GM12878 (cell line): Measurements from ENCODE around the gene CUL4A. TPM values are rescaled to one million over a fixed set of nuclear protein-coding genes. Genes with fewer than 3 reads are reported as not detected.

Source experiments
- ATAC-seq: fragments of 200-7000 bp; cut with Tn5 transposase; 3 replicates; pipeline ENCODE4 v1.9.1; 2020; ENCODE audit warnings: mild to moderate bottlenecking, moderate library complexity
- BruUV-seq: library from RNA; stranded (reverse); fragments of 400-500 nt; replicated peaks from 2 replicates; lab custom pipeline; 2021; lab: Mats Ljungman, UMichigan
- CTCF ChIA-PET: fragments of 300-600 bp; sonication (Branson Sonifier 250); formaldehyde crosslinking; extraction: SDS; loops from one replicate; lab custom pipeline; 2021; ENCODE audit warnings: inconsistent platforms; lab: Yijun Ruan, JAX
- POLR2A ChIA-PET: fragments of 350-600 bp; formaldehyde crosslinking; extraction: SDS; loops from one replicate; lab custom pipeline; 2021; ENCODE audit warnings: inconsistent platforms; lab: Charles Lee
- RAD21 ChIA-PET: fragments of 300-600 bp; sonication (Branson Sonifier 250); formaldehyde crosslinking; loops from one replicate; lab custom pipeline; 2023; ENCODE audit warnings: antibody characterized with exemption; ENCODE audit not compliant: unreplicated experiment; lab: Charles Lee
- SMC1A ChIA-PET: fragments of 300-600 bp; sonication (Branson Sonifier 250); formaldehyde crosslinking; loops from one replicate; lab custom pipeline; 2023; ENCODE audit not compliant: unreplicated experiment, uncharacterized antibody; lab: Charles Lee
- DNase-seq: peaks from one replicate; pipeline ENCODE4 v3.0.0-alpha.2; 2011; ENCODE audit warnings: low read depth, low spot score
- FAIRE-seq: peaks from 3 replicates; lab custom pipeline; 2011; peaks lifted over from hg19 to GRCh38; lab: Jason Lieb, UNC
- H2AFZ ChIP-seq: 2 replicates; pipeline ENCODE4 v1.6.0; 2011; ENCODE audit warnings: low read depth, low read length, control low read depth; ENCODE audit not compliant: control insufficient read depth
- H3K27ac ChIP-seq: 2 replicates; pipeline ENCODE4 v1.5.1; 2011; ENCODE audit warnings: control low read depth; ENCODE audit not compliant: control insufficient read depth, insufficient read depth
- H3K27me3 ChIP-seq, 2 experiments: replicated peaks in 1 of 2; 2 replicates each; pipeline versions ENCODE4 v1.6.0 to v1.6.1; 2011; ENCODE audit warnings: low read length in 1 of 2; ENCODE audit not compliant: control insufficient read depth in 2 of 2, insufficient read depth in 2 of 2
- H3K36me3 ChIP-seq, 2 experiments: 2 replicates each; pipeline ENCODE4 v1.5.1; 2011; ENCODE audit warnings: low read length in 1 of 2; ENCODE audit not compliant: control insufficient read depth in 2 of 2, insufficient read depth in 2 of 2
- H3K4me1 ChIP-seq: 2 replicates; pipeline ENCODE4 v1.6.1; 2011; ENCODE audit warnings: mild to moderate bottlenecking, low read length, moderate library complexity, mixed read lengths; ENCODE audit not compliant: control insufficient read depth, insufficient read depth
- H3K4me2 ChIP-seq: 2 replicates; pipeline ENCODE4 v1.6.0; 2011; ENCODE audit warnings: control low read depth; ENCODE audit not compliant: control insufficient read depth, insufficient read depth
- H3K4me3 ChIP-seq: fragments of 200-600 bp; sonication (generic); 2 replicates; pipeline ENCODE4 v1.5.1; 2016
- H3K79me2 ChIP-seq: 2 replicates; pipeline ENCODE4 v1.6.0; 2011; ENCODE audit warnings: low read length; ENCODE audit not compliant: control insufficient read depth, insufficient read depth
- H3K9ac ChIP-seq: 2 replicates; pipeline ENCODE4 v1.8.0; 2011; ENCODE audit warnings: low read length, control low read depth, mixed read lengths; ENCODE audit not compliant: control insufficient read depth, insufficient read depth
- H3K9me3 ChIP-seq: replicated peaks from 3 replicates; pipeline ENCODE4 v1.5.1; 2011; ENCODE audit warnings: mild to moderate bottlenecking, low read length; ENCODE audit not compliant: control insufficient read depth, insufficient read depth
- H4K20me1 ChIP-seq: 2 replicates; pipeline ENCODE4 v1.6.0; 2011; ENCODE audit not compliant: control insufficient read depth, insufficient read depth
- BMI1 ChIP-seq: fragments of 450-650 bp; IDR thresholded peaks from 2 replicates; pipeline ENCODE4 v1.6.1; 2016; ENCODE audit warnings: mild to moderate bottlenecking, moderate library complexity, borderline replicate concordance
- CEBPZ ChIP-seq: fragments of 150-350 bp; IDR thresholded peaks from 2 replicates; pipeline ENCODE4 v1.6.1; 2016; ENCODE audit warnings: low read depth, low read length
- E4F1 ChIP-seq: fragments of 450-650 bp; IDR thresholded peaks from 2 replicates; pipeline ENCODE4 v1.6.1; 2018; ENCODE audit warnings: borderline replicate concordance, mild to moderate bottlenecking; ENCODE audit not compliant: partially characterized antibody
- FOXK2 ChIP-seq: fragments of 450-650 bp; IDR thresholded peaks from 2 replicates; pipeline ENCODE4 v1.6.1; 2017; ENCODE audit warnings: mild to moderate bottlenecking, moderate library complexity
- IKZF1 ChIP-seq: fragments of 450-650 bp; conservative IDR thresholded peaks from 2 replicates; pipeline ENCODE4 v1.6.1; 2017; ENCODE audit warnings: antibody characterized with exemption, mild to moderate bottlenecking
- MLLT1 ChIP-seq: fragments of 450-650 bp; IDR thresholded peaks from 2 replicates; pipeline ENCODE4 v1.6.1; 2016; ENCODE audit warnings: mild to moderate bottlenecking
- NFYB ChIP-seq: IDR thresholded peaks from 2 replicates; pipeline ENCODE4 v1.6.1; 2011; ENCODE audit warnings: low read depth, mild to moderate bottlenecking, low read length, improper control_type of control experiment, moderate library complexity; ENCODE audit not compliant: insufficient read depth
- PML ChIP-seq: IDR thresholded peaks from 2 replicates; pipeline ENCODE4 v1.6.1; 2012; ENCODE audit warnings: low read length, inconsistent platforms
- RAD21 ChIP-seq: IDR thresholded peaks from 2 replicates; pipeline ENCODE4 v1.6.1; 2011; ENCODE audit warnings: mild to moderate bottlenecking, low read depth, low read length, moderate library complexity; ENCODE audit not compliant: insufficient read depth
- RBBP5 ChIP-seq: fragments of 200-600 bp; sonication (generic); conservative IDR thresholded peaks from 2 replicates; pipeline ENCODE4 v1.6.1; 2016
- RFX5 ChIP-seq: IDR thresholded peaks from 2 replicates; pipeline ENCODE4 v1.6.1; 2011; ENCODE audit warnings: low read depth, low read length, improper control_type of control experiment
- SPI1 ChIP-seq: IDR thresholded peaks from 2 replicates; pipeline ENCODE4 v1.6.1; 2011; ENCODE audit warnings: low read depth, mild to moderate bottlenecking, low read length, moderate library complexity, borderline replicate concordance; ENCODE audit not compliant: insufficient read depth
- SREBF1 ChIP-seq: IDR thresholded peaks from 2 replicates; pipeline ENCODE4 v1.6.1; 2012; ENCODE audit warnings: mild to moderate bottlenecking, low read length
- TARDBP ChIP-seq: IDR thresholded peaks from 2 replicates; pipeline ENCODE4 v1.6.1; 2016; ENCODE audit warnings: borderline replicate concordance
- YY1 ChIP-seq: IDR thresholded peaks from 2 replicates; pipeline ENCODE4 v1.6.1; 2011; ENCODE audit warnings: low read depth, mild to moderate bottlenecking, low read length
- WGBS: methylation state at CpG from one replicate; pipeline ENCODE4 v1.1.6; 2016; ENCODE audit warnings: low lambda C conversion rate; ENCODE audit not compliant: insufficient replicate concordance, insufficient coverage; ENCODE audit errors: missing lambda C conversion rate; 5-methylcytosine and 5-hydroxymethylcytosine counted together
- in situ Hi-C: fragments of 300-500 bp; cut with MboI; formaldehyde crosslinking; loops from 9 replicates; pipeline ENCODE4 v1.14.3; 2018; ENCODE audit warnings: mixed read lengths
- intact Hi-C: fragments of 100-400 bp; cut with micrococcal nuclease; formaldehyde crosslinking; loops from one replicate; pipeline ENCODE4 v1.14.2; 2022; ENCODE audit not compliant: unreplicated experiment
- polyA plus RNA-seq, 11 experiments: library from polyadenylated mRNA; depleted of rRNA in 4 of 11; unstranded in 6 of 11; stranded (reverse) in 5 of 11; fragments of >200 nt; fragmentation: Nextera tagmentation in 4 of 11; fragmentation: Illumina TruSeq in 1 of 11; extraction: Ambion mirVana in 4 of 11; extraction: Trizol in 1 of 11; gene quantifications; 1 replicate in 1 of 11; 2 replicates in 10 of 11; pipeline versions ENCODE4 v1.2.1 to v1.2.3, GENCODE V29; 2011 to 2016; ENCODE audit warnings: inconsistent platforms in 2 of 11, missing spikeins in 2 of 11, low read depth in 1 of 11
- total RNA-seq, 4 experiments: library from RNA; depleted of rRNA in 3 of 4; stranded (reverse); fragments of >200 nt in 3 of 4; fragmentation: Illumina TruSeq in 1 of 4; extraction: Trizol in 1 of 4; gene quantifications; 2 replicates each; pipeline versions ENCODE4 v1.2.1 to v1.2.3, GENCODE V29; 2013 to 2021

CUL4A gene
- total and polyA plus RNA-seq, 10 of the 15 experiments (the other 5 are each of a cell fraction or from before 2014, with no cell fraction given): 19.7 to 74.3 (median 55.6) TPM

- H3K27ac ChIP-seq: no peak overlapping the region
- H3K27me3 ChIP-seq: no peaks in the 10 kb centered on the region
- H3K36me3 ChIP-seq: peaks cover 9 to 17% of the 10 kb centered on the region in 2 experiments
- H3K9me3 ChIP-seq: no peaks in the 10 kb centered on the region
- intact Hi-C loops: no loop called here
- peaks cover 5% of the 10 kb centered on the region for H3K79me2 ChIP-seq
- FAIRE-seq (no peak), DNase-seq (no peak), ATAC-seq (no peak)
- WGBS: 85% methylated on average over 9 of the region's 9 CpGs
- no peaks in the 10 kb centered on the region for H4K20me1 ChIP-seq
- BruUV-seq: no TSS peak
- H2AFZ ChIP-seq: no peak overlapping the region
- RAD21 ChIA-PET: no interaction called here
- in situ Hi-C loops: no loop called here
- SMC1A ChIA-PET: interaction anchor here (0.7 kb wide), 1 partner anchor 14 kb away, joined by 3 read pairs; no protein-coding TSS in a partner anchor
- H3K4me3 ChIP-seq: no peak overlapping the region
- POLR2A ChIA-PET: no interaction called here
- no peaks in the 10 kb centered on the region for H3K4me1 ChIP-seq
- H3K4me2 ChIP-seq: no peak overlapping the region
- no peak overlapping the region for H3K9ac ChIP-seq
- CTCF ChIA-PET: no interaction called here
- TF ChIP-seq FOXK2 (no peak), IKZF1 (no peak), NFYB (no peak), YY1 (no peak), MLLT1 (no peak), SPI1 (no peak), CEBPZ (no peak), SREBF1 (no peak), RBBP5 (no peak), TARDBP (no peak), E4F1 (no peak), BMI1 (no peak), RAD21 (no peak), RFX5 (no peak), PML (no peak)
Measured at GRCh38 chr13:113196970-113197737, 12.3 kb upstream of the CUL4A start.
